Naive thymus-derived CD8-positive, alpha-beta T cell (primary cell): ENCODE data around the gene NR4A2. TPM values are rescaled to one million over a fixed set of nuclear protein-coding genes. Genes with fewer than 3 reads are reported as not detected.

Experiments used
- ATAC-seq, 2 donors: fragments of 150-1000 bp; cut with Tn5 transposase in 1 of 2; sonication (Bioruptor Pico), chemical (Tn5 transposase) in 1 of 2; 1 replicate in 1 of 2; 2 replicates in 1 of 2; pipeline ENCODE4 v1.10.0; 2021; ENCODE audit warnings: mild to moderate bottlenecking in 2 of 2, moderate library complexity in 2 of 2
- POLR2A ChIA-PET: fragments of 350-600 bp; sonication (Branson Sonifier 250); formaldehyde crosslinking; loops from one replicate; lab custom pipeline; 2021; ENCODE audit warnings: antibody characterized with exemption; lab: Charles Lee
- DNase-seq, 10 donors: peaks; one replicate each; pipeline versions ENCODE4 v3.0.0 to v3.0.0-alpha.2; 2020 to 2022
- H3K27ac Mint-ChIP-seq, 10 donors: one replicate each; pipeline ENCODE4 v1.8.0; 2020 to 2022; ENCODE audit warnings: mild to moderate bottlenecking in 10 of 10, mixed read lengths in 10 of 10, moderate library complexity in 4 of 10, inconsistent platforms in 1 of 10
- H3K27me3 Mint-ChIP-seq, 5 donors: one replicate each; pipeline ENCODE4 v1.8.0; 2021 to 2022; ENCODE audit warnings: mixed read lengths in 5 of 5
- H3K36me3 Mint-ChIP-seq, 3 donors: one replicate each; pipeline ENCODE4 v1.8.0; 2020 to 2022; ENCODE audit warnings: mixed read lengths in 3 of 3, mild to moderate bottlenecking in 2 of 3, inconsistent platforms in 1 of 3
- H3K4me1 Mint-ChIP-seq, 4 donors: one replicate each; pipeline ENCODE4 v1.8.0; 2021 to 2022; ENCODE audit warnings: mixed read lengths in 4 of 4
- H3K4me3 Mint-ChIP-seq, 10 donors: one replicate each; pipeline ENCODE4 v1.8.0; 2020 to 2022; ENCODE audit warnings: mild to moderate bottlenecking in 10 of 10, mixed read lengths in 10 of 10, moderate library complexity in 6 of 10, inconsistent platforms in 1 of 10
- H3K9me3 Mint-ChIP-seq, 9 donors: one replicate each; pipeline ENCODE4 v1.8.0; 2020 to 2022; ENCODE audit warnings: mixed read lengths in 9 of 9, mild to moderate bottlenecking in 3 of 9, inconsistent platforms in 1 of 9, moderate library complexity in 1 of 9
- polyA plus RNA-seq, 3 donors: library from polyadenylated mRNA; unstranded; fragments of 300-500 nt; fragmentation: Illumina TruSeq; gene quantifications; one replicate each; pipeline ENCODE4 v1.2.3, GENCODE V29; 2021
- total RNA-seq, 8 experiments: library from RNA in 2 of 8; stranded (reverse) in 2 of 8; gene quantifications; one replicate each; pipeline ENCODE4 v1.2.3 and lab custom pipeline; 2021 to 2026

The NR4A2 gene
- total RNA-seq, result 1 to 10 TPM; 1.8 to 2.8 TPM
- polyA plus RNA-seq, result 10 to 100 TPM in 2 of 3 donors, 1 to 10 TPM in 1; 4.8 to 20.1 (median 11.4) TPM
- 5.1 to 796 (median 47.1) reads per million in 6 experiments for total RNA-seq (lab: John Stamatoyannopoulos, UW)

- peak within 1 kb of the TSS; percentile 84 to 100 (median 98) for H3K27ac Mint-ChIP-seq
- POLR2A ChIA-PET, result interaction anchor here (1.0 to 7.8 kb wide), 4 partner anchors 10 to 1082 kb away, joined by 3 to 76 read pairs (median 38); partner anchors contain the start of gene GPD2
- H3K27me3 Mint-ChIP-seq, result peaks cover 18 to 37% (median 27%) of the 10 kb centered on the region in 5 donors
- DNase-seq (peak; percentile 84 to 95 (median 92)), ATAC-seq (peak; percentile 65 to 67)
- peaks cover 0 to 8% (median 8%) of the 10 kb centered on the region in 3 donors for H3K36me3 Mint-ChIP-seq
- peaks cover 43 to 74% (median 49%) of the 10 kb centered on the region in 4 donors for H3K4me1 Mint-ChIP-seq
- H3K4me3 Mint-ChIP-seq, result peak within 1 kb of the TSS; percentile 86 to 99 (median 96)
- peaks cover 0 to 10% (median 0%) of the 10 kb centered on the region in 9 donors for H3K9me3 Mint-ChIP-seq
Measured at GRCh38 chr2:156332534-156333273, at the start of gene NR4A2. Gene NR4A2 (minus strand): TSS chr2:156332721. CDS start chr2:156330186, 2,535 bp downstream.

- Mint-ChIP-seq H3K4me3 (no peak overlapping the region), H3K27me3 (peaks cover 0 to 2% (median 0%) of the 10 kb centered on the region in 5 donors), H3K27ac (no peak overlapping the region), H3K36me3 (peaks cover 0 to 4% (median 0%) of the 10 kb centered on the region in 3 donors), H3K9me3 (peaks cover 0 to 7% (median 0%) of the 10 kb centered on the region in 9 donors), H3K4me1 (no peaks in the 10 kb centered on the region)
- DNase-seq (no peak), ATAC-seq (no peak)
- POLR2A ChIA-PET, result no interaction called here
Measured at GRCh38 chr2:156380117-156380645, 47.7 kb upstream of the NR4A2 start.

DNA sequence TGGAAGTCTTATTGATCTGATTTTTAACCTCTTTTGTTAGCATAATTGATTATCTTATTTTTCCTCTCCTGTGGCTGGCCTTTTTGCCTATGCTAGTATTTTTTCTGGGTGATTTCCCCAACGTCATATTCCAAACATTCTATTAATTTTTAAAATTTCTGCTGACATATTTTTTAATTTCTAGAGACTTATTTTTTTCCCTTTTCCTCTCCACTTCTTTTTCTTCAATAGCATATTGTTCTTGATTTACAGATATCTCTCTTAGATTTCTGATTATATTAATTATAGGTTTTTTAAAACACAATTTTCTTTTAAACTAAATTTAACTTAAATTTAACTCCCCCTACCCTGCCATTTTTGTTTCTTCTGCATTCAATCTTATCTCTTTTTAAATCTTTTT, 47.2 kb upstream of the NR4A2 start:
- no peak for DNase-seq
- Mint-ChIP-seq H3K4me1 (no peaks in the 10 kb centered on the region), H3K27me3 (peaks cover 0 to 2% (median 0%) of the 10 kb centered on the region in 5 donors), H3K36me3 (peaks cover 2 to 6% (median 2%) of the 10 kb centered on the region in 3 donors), H3K9me3 (peaks cover 0 to 10% (median 0%) of the 10 kb centered on the region in 9 donors), H3K4me3 (no peak overlapping the region), H3K27ac (no peak overlapping the region)
- POLR2A ChIA-PET, result no interaction called here
- ATAC-seq, result no peak

- no peak overlapping the region for H3K27ac Mint-ChIP-seq
- POLR2A ChIA-PET, result no interaction called here
- ATAC-seq (no peak), DNase-seq (no peak)
- no peak overlapping the region for H3K4me3 Mint-ChIP-seq
- H3K36me3 Mint-ChIP-seq, result peaks cover 2 to 12% (median 7%) of the 10 kb centered on the region in 3 donors
- H3K9me3 Mint-ChIP-seq, result peaks cover 0 to 13% (median 4%) of the 10 kb centered on the region in 9 donors
- peaks cover 0 to 2% (median 0%) of the 10 kb centered on the region in 5 donors for H3K27me3 Mint-ChIP-seq
- H3K4me1 Mint-ChIP-seq, result no peaks in the 10 kb centered on the region
Measured at GRCh38 chr2:156379071-156379470, 46.5 kb upstream of the NR4A2 start.

DNA sequence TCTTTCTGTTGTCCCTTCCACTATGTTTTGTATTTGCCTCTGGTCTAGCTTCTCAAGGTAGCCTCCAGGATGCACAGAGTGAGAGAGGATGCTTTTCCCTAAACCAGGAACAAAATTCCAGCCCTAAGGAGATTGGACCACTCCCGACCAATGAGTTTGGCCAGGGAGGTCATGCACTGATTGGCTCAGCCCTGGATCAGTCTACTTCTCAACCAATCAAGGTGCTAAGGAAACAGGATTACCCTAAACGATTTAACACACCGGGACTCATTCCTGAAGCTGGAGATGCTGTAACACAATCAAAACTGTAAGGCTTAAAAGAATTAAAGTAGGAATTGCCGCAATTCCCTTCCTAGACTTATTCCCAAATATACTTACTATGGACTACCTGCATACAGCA, 34.2 kb upstream of the NR4A2 start:
- no peaks in the 10 kb centered on the region for H3K27me3 Mint-ChIP-seq
- POLR2A ChIA-PET, result interaction anchor here (0.6 kb wide), 1 partner anchor 98 kb away, joined by 3 read pairs; no protein-coding TSS in a partner anchor
- H3K4me1 Mint-ChIP-seq, result no peaks in the 10 kb centered on the region
- ATAC-seq (no peak), DNase-seq (no peak)
- no peak overlapping the region for H3K27ac Mint-ChIP-seq
- H3K4me3 Mint-ChIP-seq, result no peak overlapping the region
- peaks cover 0 to 3% (median 0%) of the 10 kb centered on the region in 9 donors for H3K9me3 Mint-ChIP-seq
- H3K36me3 Mint-ChIP-seq, result peaks cover 0 to 21% (median 0%) of the 10 kb centered on the region in 3 donors

DNA sequence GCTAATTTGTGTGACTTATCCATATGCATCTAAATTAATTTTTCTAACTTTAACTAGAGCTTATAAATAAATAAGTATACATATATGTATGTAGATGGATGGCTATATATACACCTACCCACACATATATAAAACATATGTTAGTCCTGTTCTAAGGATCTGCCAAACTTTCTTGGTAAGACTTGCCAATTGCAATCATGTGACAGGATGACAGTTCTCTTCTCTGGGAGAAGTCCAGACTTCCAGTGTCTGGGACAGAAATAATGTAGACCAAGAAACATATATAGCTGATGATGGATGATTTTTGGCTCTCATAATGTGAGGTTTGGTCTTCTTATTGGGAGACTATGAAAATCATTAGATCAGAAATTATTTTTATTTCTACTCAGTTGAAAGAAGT, 30.6 kb upstream of the NR4A2 start:
- no peak for ATAC-seq
- Mint-ChIP-seq H3K4me3 (no peak overlapping the region), H3K27ac (no peak overlapping the region), H3K9me3 (no peaks in the 10 kb centered on the region), H3K4me1 (no peaks in the 10 kb centered on the region), H3K27me3 (no peaks in the 10 kb centered on the region), H3K36me3 (peaks cover 0 to 18% (median 0%) of the 10 kb centered on the region in 3 donors)
- no peak for DNase-seq
- POLR2A ChIA-PET, result no interaction called here

- ATAC-seq (no peak), DNase-seq (no peak)
- Mint-ChIP-seq H3K27me3 (no peaks in the 10 kb centered on the region), H3K36me3 (peaks cover 0 to 2% (median 0%) of the 10 kb centered on the region in 3 donors), H3K4me3 (no peak overlapping the region), H3K27ac (no peak overlapping the region), H3K9me3 (no peaks in the 10 kb centered on the region), H3K4me1 (no peaks in the 10 kb centered on the region)
- POLR2A ChIA-PET, result interaction anchor here (1.5 kb wide), 1 partner anchor 15 kb away, joined by 3 read pairs; no protein-coding TSS in a partner anchor
Measured at GRCh38 chr2:156356014-156356754, 23.7 kb upstream of the NR4A2 start.

- POLR2A ChIA-PET, result no interaction called here
- Mint-ChIP-seq H3K27ac (no peak overlapping the region), H3K4me3 (no peak overlapping the region)
Measured at GRCh38 chr2:156352911-156353310, 20.4 kb upstream of the NR4A2 start.

GRCh38 chr2:156350374-156351142, 18.0 kb upstream of the NR4A2 start:
- POLR2A ChIA-PET, result interaction anchor here (0.9 kb wide), 1 partner anchor 44 kb away, joined by 3 read pairs; no protein-coding TSS in a partner anchor
- Mint-ChIP-seq H3K9me3 (no peaks in the 10 kb centered on the region), H3K4me3 (no peak overlapping the region), H3K36me3 (peaks cover 0 to 2% (median 0%) of the 10 kb centered on the region in 3 donors), H3K4me1 (peaks cover 0 to 2% (median 0%) of the 10 kb centered on the region in 4 donors), H3K27ac (no peak overlapping the region), H3K27me3 (no peaks in the 10 kb centered on the region)
- DNase-seq (no peak), ATAC-seq (no peak)

More at GRCh38 chr2:156352911-156353310, 20.4 kb upstream of the NR4A2 start:
- no peaks in the 10 kb centered on the region for H3K27me3 Mint-ChIP-seq
- H3K9me3 Mint-ChIP-seq, result no peaks in the 10 kb centered on the region
- H3K36me3 Mint-ChIP-seq, result peaks cover 0 to 2% (median 0%) of the 10 kb centered on the region in 3 donors
- DNase-seq (no peak), ATAC-seq (no peak)
- H3K4me1 Mint-ChIP-seq, result peaks cover 0 to 2% (median 0%) of the 10 kb centered on the region in 4 donors

DNA sequence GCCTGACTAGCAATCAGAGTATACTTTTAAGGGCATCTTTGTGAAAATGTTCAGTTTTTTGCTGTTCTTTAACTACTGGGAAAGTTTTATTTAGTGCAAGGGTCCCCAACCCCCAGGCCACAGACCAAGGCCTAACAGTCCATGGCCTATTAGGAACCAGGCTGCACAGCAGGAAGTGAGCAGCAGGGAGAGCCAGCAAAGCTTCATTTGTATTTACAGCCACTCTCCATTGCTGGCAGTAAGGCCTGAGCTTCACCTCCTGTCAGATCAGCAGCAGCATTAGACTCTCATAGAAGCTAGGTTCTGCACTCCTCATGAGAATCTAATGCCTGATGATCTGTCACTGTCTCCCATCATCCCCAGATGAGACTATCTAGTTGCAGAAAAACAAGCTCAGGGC, 17.1 kb upstream of the NR4A2 start:
- Mint-ChIP-seq H3K36me3 (peaks cover 0 to 2% (median 0%) of the 10 kb centered on the region in 3 donors), H3K27ac (no peak overlapping the region), H3K4me3 (no peak overlapping the region), H3K9me3 (no peaks in the 10 kb centered on the region), H3K4me1 (peaks cover 0 to 4% (median under 1%) of the 10 kb centered on the region in 4 donors), H3K27me3 (no peaks in the 10 kb centered on the region)
- ATAC-seq (no peak), DNase-seq (no peak)
- POLR2A ChIA-PET, result interaction anchor here (0.9 kb wide), 1 partner anchor 45 kb away, joined by 3 read pairs; no protein-coding TSS in a partner anchor

DNA sequence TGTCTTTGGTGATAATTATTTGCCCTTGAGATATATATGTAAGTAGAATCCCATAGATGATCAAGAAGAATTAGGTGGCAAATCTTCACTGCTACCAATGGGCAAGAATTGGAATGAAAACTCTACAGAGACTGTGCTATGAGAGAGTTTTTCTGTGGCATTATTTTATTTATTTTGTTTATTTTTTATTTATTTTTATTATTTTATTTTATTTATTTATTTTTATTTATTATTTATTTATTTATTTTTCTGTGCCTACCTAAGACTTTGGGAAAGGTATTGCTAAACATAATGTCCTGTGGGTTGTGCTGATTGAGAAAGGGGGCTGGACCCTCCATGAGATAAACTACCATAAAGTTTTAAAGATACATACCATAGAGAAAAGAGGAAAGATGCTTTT, 16.6 kb upstream of the NR4A2 start:
- Mint-ChIP-seq H3K4me3 (no peak overlapping the region), H3K36me3 (peaks cover 0 to under 1% (median 0%) of the 10 kb centered on the region in 3 donors), H3K27ac (no peak overlapping the region), H3K4me1 (peaks cover 0 to 5% (median 3%) of the 10 kb centered on the region in 4 donors), H3K9me3 (no peaks in the 10 kb centered on the region), H3K27me3 (no peaks in the 10 kb centered on the region)
- DNase-seq, result no peak
- POLR2A ChIA-PET, result no interaction called here
- ATAC-seq, result no peak
